ENCODE measurements around the gene PARP8.
"Not testable (repeated sequence)": the region's sequence is repeated elsewhere in the genome, so short reads cannot be mapped to it uniquely, and the experiment has no call there.

PARP8 gene

DNA sequence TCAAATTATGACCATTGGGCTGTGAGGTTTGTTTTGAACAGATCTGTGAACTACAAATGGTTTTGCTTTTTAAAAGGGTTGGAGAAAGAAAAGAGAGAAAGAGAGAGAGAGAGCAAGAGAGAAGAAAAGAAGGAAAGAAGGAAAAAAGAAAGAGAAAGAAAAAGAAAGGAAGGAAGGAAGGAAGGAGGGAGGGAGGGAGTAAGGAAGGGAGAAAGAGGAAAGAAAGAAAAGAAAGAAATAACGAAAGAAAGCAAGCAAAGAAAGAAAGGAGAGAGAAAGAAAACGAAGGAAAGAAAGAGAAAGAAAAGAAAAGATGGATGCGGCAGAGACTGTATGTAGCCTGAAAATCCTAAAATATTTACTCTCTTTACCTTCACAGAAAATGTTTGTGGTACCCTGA is 104.0 kb downstream of the PARP8 start:
- Histone ChIP-seq H3K27me3 (ENCODE audit: insufficient read depth, poor library complexity, severe bottlenecking) (no peaks in the 10 kb centered on the region), H3K9me3 (ENCODE audit: severe bottlenecking) (no peaks in the 10 kb centered on the region), H3K4me1 (ENCODE audit: insufficient read depth, poor library complexity, severe bottlenecking) (no peaks in the 10 kb centered on the region), H3K27ac (ENCODE audit: poor library complexity, severe bottlenecking) (no peak overlapping the region), H3K36me3 (ENCODE audit: low read depth) (no peaks in the 10 kb centered on the region; the same call in 1 of the 2 replicates), H3K4me3 (ENCODE audit: severe bottlenecking) (no peak overlapping the region)
- DNase-seq (ENCODE audit: low spot score) (no peak), ATAC-seq (ENCODE audit: low read depth) (no peak)
- TF ChIP-seq, protein P1, sequence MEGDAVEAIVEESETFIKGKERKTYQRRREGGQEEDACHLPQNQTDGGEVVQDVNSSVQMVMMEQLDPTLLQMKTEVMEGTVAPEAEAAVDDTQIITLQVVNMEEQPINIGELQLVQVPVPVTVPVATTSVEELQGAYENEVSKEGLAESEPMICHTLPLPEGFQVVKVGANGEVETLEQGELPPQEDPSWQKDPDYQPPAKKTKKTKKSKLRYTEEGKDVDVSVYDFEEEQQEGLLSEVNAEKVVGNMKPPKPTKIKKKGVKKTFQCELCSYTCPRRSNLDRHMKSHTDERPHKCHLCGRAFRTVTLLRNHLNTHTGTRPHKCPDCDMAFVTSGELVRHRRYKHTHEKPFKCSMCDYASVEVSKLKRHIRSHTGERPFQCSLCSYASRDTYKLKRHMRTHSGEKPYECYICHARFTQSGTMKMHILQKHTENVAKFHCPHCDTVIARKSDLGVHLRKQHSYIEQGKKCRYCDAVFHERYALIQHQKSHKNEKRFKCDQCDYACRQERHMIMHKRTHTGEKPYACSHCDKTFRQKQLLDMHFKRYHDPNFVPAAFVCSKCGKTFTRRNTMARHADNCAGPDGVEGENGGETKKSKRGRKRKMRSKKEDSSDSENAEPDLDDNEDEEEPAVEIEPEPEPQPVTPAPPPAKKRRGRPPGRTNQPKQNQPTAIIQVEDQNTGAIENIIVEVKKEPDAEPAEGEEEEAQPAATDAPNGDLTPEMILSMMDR (IDR thresholded peaks at IDR 0.05; ENCODE audit: poor library complexity, severe bottlenecking), result no peak

DNA sequence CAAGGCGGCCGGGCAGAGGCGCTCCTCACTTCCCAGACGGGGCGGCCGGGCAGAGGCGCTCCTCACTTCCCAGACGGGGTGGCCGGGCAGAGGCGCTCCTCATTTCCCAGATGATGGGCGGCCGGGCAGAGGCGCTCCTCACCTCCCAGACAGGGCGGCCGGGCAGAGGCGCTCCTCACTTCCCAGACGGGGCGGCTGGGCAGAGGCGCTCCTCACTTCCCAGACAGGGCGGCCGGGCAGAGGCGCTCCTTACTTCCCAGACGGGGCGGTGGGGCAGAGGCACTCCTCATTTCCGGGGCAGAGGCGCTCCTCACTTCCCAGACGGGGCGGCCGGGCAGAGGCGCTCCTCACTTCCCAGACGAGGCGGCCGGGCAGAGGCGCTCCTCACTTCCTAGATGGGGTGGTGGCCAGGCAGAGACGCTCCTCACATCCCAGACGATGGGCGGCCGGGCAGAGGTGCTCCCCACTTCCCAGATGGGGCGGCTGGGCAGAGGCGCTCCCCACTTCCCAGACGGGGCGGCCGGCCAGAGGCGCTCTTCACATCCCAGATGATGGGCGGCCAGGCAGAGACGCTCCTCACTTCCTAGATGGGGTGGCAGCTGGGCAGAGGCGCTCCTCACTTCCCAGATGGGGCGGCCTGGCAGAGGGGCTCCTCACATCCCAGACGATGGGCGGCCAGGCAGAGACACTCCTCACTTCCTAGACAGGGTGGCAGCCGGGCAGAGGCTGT is 108.2 kb downstream of the PARP8 start:
- not testable (repeated sequence) for ATAC-seq (ENCODE audit: low read depth); H3K36me3 ChIP-seq (ENCODE audit: low read depth); DNase-seq (ENCODE audit: low spot score)

DNA sequence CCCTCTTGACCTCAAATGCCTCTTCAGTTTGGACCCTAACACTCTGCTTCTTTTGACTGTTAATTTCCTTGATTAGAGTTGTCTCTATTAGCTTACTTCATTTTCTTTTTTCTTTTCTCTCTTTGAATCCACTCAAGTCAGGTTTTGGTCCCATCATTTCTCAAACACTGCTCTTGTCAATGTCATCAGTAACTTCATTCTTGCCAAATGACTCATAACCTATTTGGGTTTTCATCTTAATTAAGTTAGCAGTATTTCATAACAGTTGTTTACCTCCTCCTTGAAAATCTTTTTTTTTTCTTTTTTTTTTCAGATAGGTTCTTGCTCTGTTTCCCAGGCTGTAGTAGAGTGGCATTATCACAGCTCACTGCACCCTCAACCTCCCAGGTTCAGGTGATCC is 119.6 kb downstream of the PARP8 start:
- no peak for ATAC-seq (ENCODE audit: low read depth)
- TF ChIP-seq, protein P1 (IDR thresholded peaks at IDR 0.05; ENCODE audit: poor library complexity, severe bottlenecking), result no peak
- Histone ChIP-seq H3K27me3 (ENCODE audit: insufficient read depth, poor library complexity, severe bottlenecking) (no peaks in the 10 kb centered on the region), H3K36me3 (ENCODE audit: low read depth) (peaks cover 26% of the 10 kb centered on the region), H3K27ac (ENCODE audit: poor library complexity, severe bottlenecking) (no peak overlapping the region), H3K4me3 (ENCODE audit: severe bottlenecking) (no peak overlapping the region), H3K4me1 (ENCODE audit: insufficient read depth, poor library complexity, severe bottlenecking) (no peaks in the 10 kb centered on the region), H3K9me3 (ENCODE audit: severe bottlenecking) (no peaks in the 10 kb centered on the region)
- DNase-seq (ENCODE audit: low spot score), result no peak

More for the DNA sequence above, 108.2 kb downstream of the PARP8 start:
- H3K27me3 ChIP-seq (ENCODE audit: insufficient read depth, poor library complexity, severe bottlenecking); H3K27ac ChIP-seq (ENCODE audit: poor library complexity, severe bottlenecking); H3K4me3 ChIP-seq (ENCODE audit: severe bottlenecking); H3K4me1 ChIP-seq (ENCODE audit: insufficient read depth, poor library complexity, severe bottlenecking); H3K9me3 ChIP-seq (ENCODE audit: severe bottlenecking): not testable (repeated sequence)

DNA sequence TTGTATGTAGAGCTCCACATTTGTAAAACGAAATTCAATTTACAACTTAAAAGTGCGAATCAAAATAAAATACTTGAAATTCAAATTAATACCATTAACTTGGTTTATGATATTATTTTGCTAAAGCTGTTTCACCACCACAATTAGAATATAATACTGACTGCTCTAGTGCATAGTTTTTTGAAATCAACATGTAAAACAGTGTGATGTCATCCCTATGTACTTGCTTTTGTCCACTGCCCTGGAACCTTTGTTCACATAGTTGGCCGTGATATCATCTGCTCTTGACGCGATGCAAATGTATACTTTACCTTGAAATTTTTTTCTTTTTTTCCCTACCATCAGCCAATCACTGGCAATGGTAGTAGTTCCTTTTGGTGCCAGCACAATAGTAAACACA is 125.4 kb downstream of the PARP8 start:
- no peak overlapping the region for H3K4me3 ChIP-seq (ENCODE audit: severe bottlenecking)
- ATAC-seq (ENCODE audit: low read depth) (no peak), DNase-seq (ENCODE audit: low spot score) (no peak)
- H3K27ac ChIP-seq (ENCODE audit: poor library complexity, severe bottlenecking), result no peak overlapping the region
- H3K4me1 ChIP-seq (ENCODE audit: insufficient read depth, poor library complexity, severe bottlenecking), result no peaks in the 10 kb centered on the region
- H3K27me3 ChIP-seq (ENCODE audit: insufficient read depth, poor library complexity, severe bottlenecking), result no peaks in the 10 kb centered on the region
- TF ChIP-seq, protein P1 (IDR thresholded peaks at IDR 0.05; ENCODE audit: poor library complexity, severe bottlenecking), result no peak
- no peaks in the 10 kb centered on the region for H3K9me3 ChIP-seq (ENCODE audit: severe bottlenecking)
- peaks cover 20% of the 10 kb centered on the region for H3K36me3 ChIP-seq (ENCODE audit: low read depth)

DNA sequence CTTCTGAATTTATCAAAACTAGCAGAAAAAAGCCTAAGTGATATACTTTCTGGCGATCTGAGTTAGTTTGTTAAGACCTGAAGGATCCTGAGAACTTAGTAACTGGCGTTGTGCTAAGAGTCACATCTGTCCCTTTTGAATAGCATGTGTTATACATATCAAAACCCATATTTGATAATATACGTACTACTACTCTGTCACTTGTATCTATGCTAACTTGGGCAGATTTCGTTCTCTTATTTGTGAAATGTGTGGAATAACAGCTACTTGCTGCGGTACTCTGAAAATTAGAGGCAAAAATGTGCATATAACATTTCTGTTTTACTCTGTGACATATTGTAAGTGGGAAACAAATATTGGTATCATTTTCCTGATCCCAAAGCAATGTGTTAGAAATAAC is 126.4 kb downstream of the PARP8 start:
- ATAC-seq (ENCODE audit: low read depth), result no peak
- Histone ChIP-seq H3K36me3 (ENCODE audit: low read depth) (peaks cover 27% of the 10 kb centered on the region), H3K27me3 (ENCODE audit: insufficient read depth, poor library complexity, severe bottlenecking) (no peaks in the 10 kb centered on the region), H3K27ac (ENCODE audit: poor library complexity, severe bottlenecking) (no peak overlapping the region), H3K4me1 (ENCODE audit: insufficient read depth, poor library complexity, severe bottlenecking) (no peaks in the 10 kb centered on the region), H3K4me3 (ENCODE audit: severe bottlenecking) (no peak overlapping the region), H3K9me3 (ENCODE audit: severe bottlenecking) (no peaks in the 10 kb centered on the region)
- TF ChIP-seq, protein P1 (IDR thresholded peaks at IDR 0.05; ENCODE audit: poor library complexity, severe bottlenecking), result no peak
- DNase-seq (ENCODE audit: low spot score), result no peak
